Mucosa of stomach (tissue), 1 donor: Measurements from ENCODE around the gene NPEPL1.
"Not testable (repeated sequence)": the region's sequence is repeated elsewhere in the genome, so short reads cannot be mapped to it uniquely, and the experiment has no call there.

Experiments
- H3K27me3 ChIP-seq: one replicate; pipeline ENCODE4 v1.7.0; 2013; ENCODE audit warnings: mild to moderate bottlenecking, low read length; ENCODE audit not compliant: control insufficient read depth, insufficient read depth
- H3K36me3 ChIP-seq: one replicate; pipeline ENCODE4 v1.7.0; 2013; ENCODE audit warnings: low read length; ENCODE audit not compliant: control insufficient read depth, insufficient read depth
- H3K4me1 ChIP-seq: one replicate; pipeline ENCODE4 v1.7.0; 2013; ENCODE audit warnings: mild to moderate bottlenecking, low read length; ENCODE audit not compliant: control insufficient read depth, insufficient read depth
- H3K4me3 ChIP-seq: one replicate; pipeline ENCODE4 v1.7.0; 2013; ENCODE audit warnings: low read length
- H3K9ac ChIP-seq: one replicate; pipeline ENCODE4 v1.7.0; 2013; ENCODE audit warnings: mild to moderate bottlenecking, low read length, moderate library complexity
- H3K9me3 ChIP-seq: one replicate; pipeline ENCODE4 v1.7.0; 2013; ENCODE audit warnings: mild to moderate bottlenecking, low read length, moderate library complexity; ENCODE audit not compliant: control insufficient read depth
- donor health status: Pancreatic carcinoma.

The NPEPL1 gene

GRCh38 chr20:58746620-58747019, 54.0 kb downstream of the NPEPL1 start:
- H3K4me1 ChIP-seq: no peaks in the 10 kb centered on the region
- no peaks in the 10 kb centered on the region for H3K36me3 ChIP-seq
- no peak overlapping the region for H3K4me3 ChIP-seq
- H3K9ac ChIP-seq: no peak overlapping the region
- H3K27me3 ChIP-seq: peaks cover 3% of the 10 kb centered on the region
- H3K9me3 ChIP-seq: no peaks in the 10 kb centered on the region

GRCh38 chr20:58747211-58747610, 54.6 kb downstream of the NPEPL1 start:
- no peaks in the 10 kb centered on the region for H3K36me3 ChIP-seq
- no peak overlapping the region for H3K9ac ChIP-seq
- peaks cover 3% of the 10 kb centered on the region for H3K27me3 ChIP-seq
- no peaks in the 10 kb centered on the region for H3K4me1 ChIP-seq
- no peaks in the 10 kb centered on the region for H3K9me3 ChIP-seq
- no peak overlapping the region for H3K4me3 ChIP-seq

GRCh38 chr20:58748618-58749017, 56.0 kb downstream of the NPEPL1 start:
- Histone ChIP-seq H3K4me3 (no peak overlapping the region), H3K4me1 (no peaks in the 10 kb centered on the region), H3K36me3 (no peaks in the 10 kb centered on the region), H3K27me3 (peaks cover 3% of the 10 kb centered on the region), H3K9ac (no peak overlapping the region), H3K9me3 (no peaks in the 10 kb centered on the region)

GRCh38 chr20:58749098-58749769, 56.6 kb downstream of the NPEPL1 start:
- Histone ChIP-seq H3K4me1 (no peaks in the 10 kb centered on the region), H3K4me3 (no peak overlapping the region), H3K9me3 (no peaks in the 10 kb centered on the region), H3K27me3 (peaks cover 3% of the 10 kb centered on the region), H3K9ac (no peak overlapping the region), H3K36me3 (no peaks in the 10 kb centered on the region)

- Histone ChIP-seq H3K9me3 (no peaks in the 10 kb centered on the region), H3K36me3 (no peaks in the 10 kb centered on the region), H3K9ac (no peak overlapping the region), H3K27me3 (peaks cover 3% of the 10 kb centered on the region), H3K4me3 (no peak overlapping the region), H3K4me1 (no peaks in the 10 kb centered on the region)
Observed at GRCh38 chr20:58749979-58750378, 57.4 kb downstream of the NPEPL1 start.

GRCh38 chr20:58750706-58751105, 58.1 kb downstream of the NPEPL1 start:
- H3K9ac ChIP-seq, H3K4me1 ChIP-seq, H3K36me3 ChIP-seq, H3K27me3 ChIP-seq, H3K9me3 ChIP-seq, H3K4me3 ChIP-seq: not testable (repeated sequence)

- Histone ChIP-seq H3K9ac (no peak overlapping the region), H3K4me1 (no peaks in the 10 kb centered on the region), H3K27me3 (no peaks in the 10 kb centered on the region), H3K9me3 (no peaks in the 10 kb centered on the region), H3K4me3 (no peak overlapping the region), H3K36me3 (no peaks in the 10 kb centered on the region)
Observed at GRCh38 chr20:58751979-58752378, 59.4 kb downstream of the NPEPL1 start.

GRCh38 chr20:58752565-58752964, 60.0 kb downstream of the NPEPL1 start:
- H3K9ac ChIP-seq: no peak overlapping the region
- H3K4me3 ChIP-seq: no peak overlapping the region
- no peaks in the 10 kb centered on the region for H3K27me3 ChIP-seq
- H3K4me1 ChIP-seq: no peaks in the 10 kb centered on the region
- H3K36me3 ChIP-seq: no peaks in the 10 kb centered on the region
- H3K9me3 ChIP-seq: no peaks in the 10 kb centered on the region

GRCh38 chr20:58753267-58753921, 60.8 kb downstream of the NPEPL1 start:
- H3K4me1 ChIP-seq: no peaks in the 10 kb centered on the region
- no peaks in the 10 kb centered on the region for H3K9me3 ChIP-seq
- H3K9ac ChIP-seq: no peak overlapping the region
- H3K36me3 ChIP-seq: no peaks in the 10 kb centered on the region
- H3K27me3 ChIP-seq: no peaks in the 10 kb centered on the region
- no peak overlapping the region for H3K4me3 ChIP-seq

GRCh38 chr20:58753922-58754551, 61.4 kb downstream of the NPEPL1 start:
- no peaks in the 10 kb centered on the region for H3K27me3 ChIP-seq
- H3K36me3 ChIP-seq: no peaks in the 10 kb centered on the region
- no peaks in the 10 kb centered on the region for H3K9me3 ChIP-seq
- H3K9ac ChIP-seq: no peak overlapping the region
- no peaks in the 10 kb centered on the region for H3K4me1 ChIP-seq
- H3K4me3 ChIP-seq: no peak overlapping the region

GRCh38 chr20:58754584-58754983, 62.0 kb downstream of the NPEPL1 start:
- Histone ChIP-seq H3K4me1 (no peaks in the 10 kb centered on the region), H3K27me3 (no peaks in the 10 kb centered on the region), H3K9ac (no peak overlapping the region)

GRCh38 chr20:58755062-58755697, 62.6 kb downstream of the NPEPL1 start:
- Histone ChIP-seq H3K9me3 (no peaks in the 10 kb centered on the region), H3K36me3 (no peaks in the 10 kb centered on the region), H3K4me3 (no peak overlapping the region), H3K4me1 (no peaks in the 10 kb centered on the region), H3K9ac (no peak overlapping the region), H3K27me3 (no peaks in the 10 kb centered on the region)

More at GRCh38 chr20:58754584-58754983, 62.0 kb downstream of the NPEPL1 start:
- no peaks in the 10 kb centered on the region for H3K36me3 ChIP-seq
- H3K4me3 ChIP-seq: no peak overlapping the region
- H3K9me3 ChIP-seq: no peaks in the 10 kb centered on the region
